HG03280 (cell line): ENCODE results near the gene RHEB.

Experiments used
- ATAC-seq: cut with Tn5 transposase; IDR thresholded peaks from one replicate; pipeline ENCODE4 v1.9.1; 2021; ENCODE audit warnings: mild to moderate bottlenecking, moderate library complexity; ENCODE audit not compliant: unreplicated experiment

Gene RHEB

GRCh38 chr7:151505433-151505832, 14.3 kb downstream of the RHEB start:
- no peak for ATAC-seq

- ATAC-seq = no peak
These were observed 14.9 kb downstream of the RHEB start for GRCh38 chr7:151504715-151505326.

GRCh38 chr7:151503902-151504714, 15.6 kb downstream of the RHEB start:
- ATAC-seq = no peak

- no peak for ATAC-seq
These were observed 18.0 kb downstream of the RHEB start for GRCh38 chr7:151501676-151502075.

- no peak for ATAC-seq
These were observed 21.2 kb downstream of the RHEB start for GRCh38 chr7:151498495-151498894.

- no peak for ATAC-seq
These were observed 22.3 kb downstream of the RHEB start for GRCh38 chr7:151497306-151497871.

- ATAC-seq = no peak
These were observed 24.3 kb downstream of the RHEB start for GRCh38 chr7:151495360-151495759.

- ATAC-seq = no peak
These were observed 25.1 kb downstream of the RHEB start for GRCh38 chr7:151494298-151495284.

GRCh38 chr7:151493083-151493482, 26.6 kb downstream of the RHEB start:
- ATAC-seq = no peak

- no peak for ATAC-seq
These were observed 27.8 kb downstream of the RHEB start for GRCh38 chr7:151491859-151492258.

- ATAC-seq = no peak
These were observed 29.1 kb downstream of the RHEB start for GRCh38 chr7:151490456-151491105.

- no peak for ATAC-seq
These were observed 30.2 kb downstream of the RHEB start for GRCh38 chr7:151489498-151489897.

- no peak for ATAC-seq
These were observed 31.6 kb downstream of the RHEB start for GRCh38 chr7:151488096-151488495.

GRCh38 chr7:151487228-151487627, 32.5 kb downstream of the RHEB start:
- no peak for ATAC-seq

- ATAC-seq = no peak
These were observed 33.6 kb downstream of the RHEB start for GRCh38 chr7:151486074-151486473.

GRCh38 chr7:151484971-151485707, 34.6 kb downstream of the RHEB start:
- ATAC-seq = no peak

- ATAC-seq = no peak
These were observed 36.0 kb downstream of the RHEB start for GRCh38 chr7:151483711-151483983.

GRCh38 chr7:151482883-151483710, 36.6 kb downstream of the RHEB start:
- no peak for ATAC-seq
